HG03025 (cell line): ENCODE data around the gene LYPD5.
"Not testable (repeated sequence)": the region's sequence is repeated elsewhere in the genome, so short reads cannot be mapped to it uniquely, and the experiment has no call there.

ENCODE experiments used
- ATAC-seq: cut with Tn5 transposase; IDR thresholded peaks from one replicate; pipeline ENCODE4 v1.9.1; 2021; ENCODE audit warnings: mild to moderate bottlenecking, moderate library complexity; ENCODE audit not compliant: unreplicated experiment, low FRiP score

Gene LYPD5

DNA sequence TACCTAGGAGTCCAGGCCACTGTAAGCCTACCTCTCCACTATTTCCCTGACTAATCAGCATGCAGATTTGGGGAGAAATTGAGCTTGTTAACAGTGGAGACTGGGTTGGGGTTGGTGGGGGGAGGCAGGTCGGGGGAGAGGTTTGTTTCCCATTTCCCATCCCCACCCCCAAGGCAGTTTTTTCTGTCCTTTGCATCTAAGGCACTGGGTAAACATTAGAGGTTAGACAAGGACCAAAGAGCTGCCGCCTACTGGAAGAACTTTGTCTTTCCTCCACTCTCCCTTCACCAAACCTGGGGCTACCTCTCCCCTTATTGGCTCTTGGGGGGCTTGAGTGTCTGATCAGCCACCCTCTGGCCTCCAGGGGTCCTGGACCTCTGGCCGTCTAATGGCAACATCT is 22.4 kb downstream of the LYPD5 start:
- no peak for ATAC-seq

DNA sequence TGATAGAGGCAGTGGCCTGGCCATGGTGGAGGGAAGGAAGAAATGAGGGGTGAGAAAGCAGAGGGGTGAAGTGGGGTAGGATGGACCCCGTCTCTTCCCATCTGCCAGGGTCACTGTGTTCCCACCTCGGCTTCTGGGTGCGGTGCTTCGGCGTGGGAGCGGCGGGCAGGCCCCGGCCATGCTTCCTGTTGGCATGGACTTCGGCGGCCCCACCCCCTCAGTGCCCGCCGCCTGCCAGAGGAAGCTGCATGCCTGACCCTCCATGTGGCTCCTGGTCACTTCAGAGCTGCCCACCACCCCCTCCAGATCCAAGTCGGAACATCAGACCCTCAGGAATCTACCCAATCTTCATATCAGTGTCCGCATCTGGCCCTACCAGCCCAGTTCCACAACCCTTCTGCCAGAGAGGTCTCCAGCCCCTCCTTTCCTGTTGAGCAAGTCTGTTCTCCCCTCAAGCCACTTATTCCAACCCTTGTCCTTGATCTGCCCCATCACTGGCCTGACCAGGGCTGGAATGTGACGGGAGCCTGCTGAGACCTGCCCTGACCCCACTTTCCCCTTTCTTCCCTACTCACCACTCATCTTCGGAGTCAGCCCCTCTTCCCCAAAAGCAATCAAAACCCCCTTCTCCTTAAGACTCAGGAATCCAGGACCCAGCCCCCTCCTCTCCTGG is 23.0 kb downstream of the LYPD5 start:
- no peak for ATAC-seq

DNA sequence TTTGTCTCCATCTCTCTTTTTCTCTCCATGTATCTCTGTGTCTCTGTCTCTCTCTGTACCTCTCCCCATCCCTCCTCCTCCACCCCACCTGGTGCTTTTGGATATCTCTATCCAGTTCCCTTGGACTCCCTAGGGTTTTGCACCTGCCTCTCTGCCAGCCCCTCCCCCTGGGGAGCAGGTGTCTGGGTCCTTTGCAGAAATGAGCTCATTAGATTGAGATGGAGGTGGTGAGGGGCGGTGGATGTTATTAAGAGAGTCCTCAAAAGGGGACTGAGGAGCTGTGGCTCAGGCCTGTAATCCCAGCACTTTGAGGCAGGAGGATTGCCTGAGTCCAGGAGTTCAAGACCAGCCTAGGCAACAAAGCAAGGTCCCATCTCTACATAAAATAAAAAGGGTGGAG is 23.6 kb downstream of the LYPD5 start:
- ATAC-seq, result no peak

DNA sequence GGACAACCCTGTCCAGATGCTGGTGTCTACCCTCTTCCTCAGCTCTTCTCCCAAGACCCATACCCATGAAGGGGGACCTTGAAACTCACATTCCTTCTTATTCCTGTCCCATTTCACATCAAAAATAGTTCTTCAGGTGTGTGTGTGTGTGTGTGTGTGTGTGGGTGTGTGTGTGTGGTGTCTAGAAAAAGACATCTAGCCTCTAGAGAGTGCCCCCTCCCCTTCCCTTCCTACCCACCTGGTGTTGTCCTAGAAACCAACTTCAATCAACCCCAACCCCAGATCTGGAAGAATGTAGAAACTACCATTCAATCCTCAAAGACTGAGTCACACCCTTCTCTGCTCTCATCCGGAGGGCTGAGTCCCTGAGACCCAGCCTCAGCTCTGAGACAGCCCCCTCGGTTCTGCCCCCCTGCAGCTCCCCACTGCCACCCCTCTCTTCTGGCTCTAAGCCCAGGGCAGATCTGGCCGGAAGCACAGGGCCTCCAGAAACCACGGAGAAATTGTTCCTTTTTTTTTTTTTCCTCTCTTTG is 25.0 kb downstream of the LYPD5 start:
- no peak for ATAC-seq

DNA sequence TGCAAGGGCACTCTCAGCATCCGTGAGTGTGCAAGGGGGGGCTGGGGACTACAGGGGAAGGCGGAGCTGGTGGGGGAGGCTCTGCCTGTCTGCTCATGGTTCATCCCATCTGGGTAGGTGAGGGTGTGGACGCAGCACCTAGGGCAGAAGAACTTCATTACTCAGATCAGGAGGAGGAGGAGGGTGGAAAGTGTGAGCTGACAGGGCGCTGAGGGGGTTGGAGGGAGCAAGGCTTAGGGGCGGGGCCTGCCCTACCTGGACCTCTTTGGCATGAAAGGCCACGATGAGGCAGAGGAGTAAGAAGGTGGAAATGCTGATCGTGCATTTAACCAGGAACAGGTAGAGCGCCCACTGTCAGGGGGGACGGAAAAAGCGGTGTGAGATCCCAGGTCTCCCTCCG is 26.0 kb downstream of the LYPD5 start:
- ATAC-seq, result no peak

DNA sequence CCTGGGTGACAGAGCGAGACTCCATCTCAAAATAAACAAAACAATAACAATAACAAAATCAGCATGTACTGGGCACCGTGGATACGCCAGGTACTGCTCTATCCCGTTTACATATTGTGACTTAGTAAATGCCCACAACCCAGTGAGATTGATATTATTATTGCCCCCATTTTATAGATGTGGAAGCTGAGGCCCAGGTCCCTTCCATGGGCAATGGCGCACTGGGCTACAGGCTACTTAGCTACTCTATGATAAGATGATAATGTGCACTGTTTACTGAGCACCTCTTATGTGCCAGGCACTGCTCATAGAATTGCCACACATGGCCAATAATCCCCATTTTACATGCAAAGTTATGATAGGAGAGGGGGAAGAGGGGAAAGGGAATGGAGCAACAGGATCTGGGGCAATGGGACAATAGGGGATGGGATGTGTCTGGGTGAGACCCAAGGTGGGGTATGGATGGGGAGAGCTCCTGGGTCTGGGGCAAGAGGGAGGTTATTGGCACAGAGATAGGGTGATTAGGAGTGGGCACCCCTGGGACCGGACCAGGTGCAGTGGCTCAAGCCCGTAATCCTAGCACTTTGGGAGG is 26.9 kb downstream of the LYPD5 start:
- no peak for ATAC-seq

DNA sequence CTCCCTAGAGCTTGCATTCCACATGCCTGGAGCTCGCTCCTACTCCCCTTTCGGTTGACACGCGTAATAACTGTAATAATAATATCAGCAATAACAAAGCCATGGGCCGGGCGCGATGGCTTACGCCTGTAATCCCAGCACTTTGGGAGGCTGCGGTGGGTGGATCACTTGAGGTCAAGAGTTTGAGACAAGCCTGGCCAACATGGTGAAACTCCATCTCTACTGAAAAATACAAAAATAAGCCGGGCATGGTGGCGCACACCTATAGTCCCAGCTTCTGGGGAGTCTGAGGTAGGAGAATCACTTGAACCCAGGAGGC is 27.3 kb downstream of the LYPD5 start:
- ATAC-seq, result not testable (repeated sequence)

DNA sequence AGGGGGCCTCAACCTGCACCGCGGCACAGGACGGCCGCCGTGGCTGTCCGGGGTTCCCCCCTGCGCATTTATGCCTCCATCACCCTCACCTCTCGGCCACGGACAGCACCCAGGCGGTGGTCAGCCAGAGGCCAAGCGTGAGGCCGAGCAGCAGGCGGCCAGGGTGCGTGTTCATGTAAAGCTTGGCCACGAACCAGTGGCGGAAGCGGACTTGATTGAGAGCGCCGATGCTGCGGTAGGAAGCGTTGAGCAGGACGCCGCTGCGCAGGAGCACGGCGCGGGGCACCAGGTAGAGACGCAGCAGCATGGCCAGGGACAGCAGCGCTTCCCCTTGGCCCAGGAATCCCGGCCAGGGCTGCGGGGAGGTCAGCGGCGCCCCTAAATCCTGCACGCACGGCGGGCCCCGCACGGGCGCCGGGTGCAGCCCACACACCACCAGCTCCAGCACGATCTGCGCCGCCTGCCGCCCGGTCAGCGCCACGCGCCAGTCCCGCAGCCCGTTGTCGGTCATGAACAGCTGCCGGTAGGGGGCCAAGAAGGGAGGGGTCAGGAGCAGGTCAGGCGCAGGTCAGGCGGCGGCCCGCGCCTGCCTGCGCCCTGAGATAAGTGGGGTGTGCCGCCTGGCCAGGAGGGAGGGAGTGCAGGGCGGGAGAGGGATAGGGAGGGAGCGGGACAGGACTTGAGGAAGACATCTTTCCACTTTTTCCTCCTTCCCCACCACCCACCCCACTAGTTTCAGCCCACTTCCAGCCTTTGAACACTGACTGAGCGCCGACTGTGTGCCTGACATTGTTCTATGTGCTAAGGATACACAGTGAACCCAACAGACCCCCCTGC is 27.9 kb downstream of the LYPD5 start:
- ATAC-seq, result no peak

DNA sequence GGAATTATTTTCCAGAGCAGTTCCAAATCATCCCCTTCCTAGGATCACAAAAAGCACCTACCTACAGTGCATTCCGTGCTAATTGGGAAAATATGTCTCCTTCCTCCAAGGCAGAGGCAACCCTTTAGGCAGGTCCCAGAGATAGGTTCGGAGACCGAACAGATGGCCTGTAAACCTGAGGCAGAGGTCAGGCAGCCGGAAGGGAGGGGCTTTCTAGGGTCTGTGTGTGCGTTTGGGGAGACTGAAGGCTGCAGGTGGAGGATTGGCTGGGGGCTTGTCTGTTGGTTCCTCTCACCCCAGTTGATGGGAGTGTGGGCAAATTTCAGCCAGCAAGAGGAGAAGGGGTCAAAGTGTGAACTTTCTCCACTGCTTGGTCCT is 28.5 kb downstream of the LYPD5 start:
- no peak for ATAC-seq

DNA sequence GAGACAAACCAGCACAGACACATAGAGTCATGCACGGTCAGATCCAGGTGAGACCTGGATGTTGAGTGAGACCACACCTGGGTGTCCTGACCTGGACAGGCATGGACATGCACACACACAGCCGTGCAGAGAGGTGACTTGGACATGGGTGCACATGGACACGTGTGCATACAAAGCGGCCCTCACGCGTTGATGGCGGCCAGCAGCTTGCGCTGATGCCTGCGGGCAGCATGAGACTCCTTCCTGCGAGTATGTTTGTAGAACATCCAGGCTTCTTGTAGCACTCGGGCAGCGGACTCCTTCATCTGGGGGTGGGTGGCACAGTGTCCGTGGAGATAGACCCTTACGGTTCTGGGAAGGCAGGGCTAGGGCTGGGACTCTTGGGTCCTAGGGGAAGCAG is 33.0 kb downstream of the LYPD5 start:
- no peak for ATAC-seq

DNA sequence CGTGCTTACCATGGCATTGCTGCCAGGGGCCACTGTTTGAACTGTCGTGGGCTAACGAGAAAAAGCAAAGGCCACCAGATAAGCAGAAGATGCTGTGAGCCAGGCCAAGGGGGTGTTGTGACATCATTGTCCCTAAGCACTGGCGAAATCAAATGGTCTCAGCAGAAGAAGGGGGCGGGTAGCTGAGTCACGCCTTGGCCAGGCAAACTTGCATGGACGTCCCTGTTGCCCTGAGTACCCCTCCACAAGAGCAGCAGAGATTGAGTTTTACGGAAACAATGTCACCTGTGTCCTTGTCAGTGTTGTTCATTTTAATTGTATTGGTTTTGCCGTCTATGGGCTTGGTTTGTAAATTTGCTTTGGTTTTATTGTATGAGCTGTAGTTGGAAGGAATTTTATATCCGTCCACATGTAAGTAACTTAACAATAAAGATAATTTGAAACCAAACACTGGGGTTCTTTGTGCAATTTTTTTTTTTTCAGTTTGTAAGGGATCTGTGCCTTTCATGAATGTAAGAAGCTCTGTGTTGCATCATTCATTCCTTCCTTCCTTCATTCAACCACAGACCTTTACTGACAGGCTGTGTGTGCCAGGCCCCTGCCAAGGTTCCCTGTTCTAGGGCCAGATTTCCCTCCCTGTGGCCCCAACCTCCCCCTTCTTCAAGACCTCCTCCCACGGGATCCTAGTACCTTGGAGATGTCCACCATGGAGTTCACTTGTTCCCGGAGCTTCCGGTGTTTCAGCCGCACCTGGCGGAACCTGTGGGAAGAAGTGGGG is 33.8 kb downstream of the LYPD5 start:
- no peak for ATAC-seq

DNA sequence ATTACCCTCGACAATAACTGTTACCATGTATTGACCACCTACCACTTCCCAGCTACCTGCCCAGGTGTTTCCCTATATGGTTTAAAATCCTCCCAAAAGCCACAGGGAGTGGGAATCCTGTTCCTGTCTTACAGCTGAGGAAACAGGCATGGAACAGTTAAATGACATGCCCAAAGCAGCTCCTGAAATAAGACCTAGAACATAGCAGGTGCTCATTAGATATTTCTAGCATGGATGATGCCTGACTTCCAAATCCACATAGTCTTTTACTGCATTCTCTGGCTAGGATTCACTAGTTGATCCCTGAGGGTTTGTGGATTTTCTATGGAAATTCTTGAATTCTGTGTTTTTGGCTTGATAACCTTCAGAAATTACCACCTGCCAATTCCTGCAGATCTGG is 34.4 kb downstream of the LYPD5 start:
- ATAC-seq, result no peak

DNA sequence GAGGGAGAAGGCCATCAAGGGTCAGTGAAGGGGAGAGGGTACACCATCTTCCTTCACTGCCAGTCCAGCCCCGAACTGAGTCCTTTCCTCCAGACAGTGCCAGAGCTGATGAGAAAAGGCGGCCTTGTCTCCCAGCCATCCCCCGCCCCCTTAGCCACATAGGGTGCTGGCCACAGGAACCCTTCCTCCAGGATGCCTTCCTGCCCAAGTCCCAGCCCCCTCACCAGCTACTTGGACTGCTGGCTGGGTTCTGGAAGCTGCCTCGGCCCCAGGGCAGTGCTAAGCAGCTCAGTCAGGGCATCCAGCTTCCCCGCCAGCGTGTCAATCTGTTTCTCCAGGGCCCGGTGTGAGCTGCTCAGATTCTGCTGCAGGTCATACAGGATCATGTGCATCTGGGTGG is 34.9 kb downstream of the LYPD5 start:
- ATAC-seq, result no peak

DNA sequence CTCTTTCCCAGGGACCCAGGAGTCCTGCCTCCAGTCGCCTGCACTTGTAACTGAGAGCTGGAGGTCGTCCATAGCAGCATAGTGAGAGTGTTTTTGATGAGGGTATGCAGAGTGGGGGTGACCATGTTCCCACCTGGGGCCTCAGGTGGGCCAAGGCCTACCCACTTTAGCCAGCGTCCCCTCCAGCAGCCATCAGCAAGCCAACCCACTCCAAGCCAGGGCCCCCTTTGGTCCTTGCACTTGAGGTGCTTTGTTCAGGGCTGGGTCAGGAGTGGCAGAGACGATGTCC is 35.5 kb downstream of the LYPD5 start:
- no peak for ATAC-seq

DNA sequence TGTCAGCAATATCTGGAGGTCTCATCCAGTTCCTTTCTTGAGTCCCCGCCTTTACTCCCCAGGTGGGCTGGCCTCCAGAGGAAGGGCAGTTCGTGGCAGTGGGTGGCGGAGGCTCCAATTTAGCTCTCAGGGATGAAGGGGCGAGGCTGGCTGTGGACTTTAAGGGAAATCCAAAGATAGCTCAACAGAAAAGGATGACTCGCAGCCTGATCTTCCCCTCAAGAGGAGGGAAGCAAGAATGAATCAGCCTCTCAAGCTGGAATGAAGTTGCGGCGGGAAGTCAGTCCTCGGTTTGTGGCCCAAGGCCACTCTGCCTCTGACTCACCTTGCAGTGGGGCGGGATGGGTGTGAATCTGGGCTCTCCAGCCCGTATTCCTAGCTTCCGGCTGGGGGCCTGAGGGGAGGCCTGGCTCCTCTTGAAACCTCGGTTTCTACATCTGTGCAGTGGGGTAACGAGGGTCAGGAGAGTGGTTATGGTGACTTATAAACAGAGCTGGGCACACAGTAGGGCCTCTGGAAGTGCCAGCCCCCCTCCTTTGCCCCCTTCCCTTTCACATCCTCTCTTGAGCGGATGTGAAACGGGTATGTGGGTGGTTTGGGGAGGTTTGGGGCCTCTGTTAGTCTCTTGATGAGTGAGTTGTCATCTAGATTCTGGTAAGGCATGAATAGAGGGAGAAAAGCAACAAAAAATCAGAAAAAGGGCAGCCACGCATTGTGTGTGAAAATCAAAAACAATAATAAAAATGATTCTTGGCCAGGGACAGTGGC is 37.0 kb downstream of the LYPD5 start:
- ATAC-seq, result peak; percentile 67

DNA sequence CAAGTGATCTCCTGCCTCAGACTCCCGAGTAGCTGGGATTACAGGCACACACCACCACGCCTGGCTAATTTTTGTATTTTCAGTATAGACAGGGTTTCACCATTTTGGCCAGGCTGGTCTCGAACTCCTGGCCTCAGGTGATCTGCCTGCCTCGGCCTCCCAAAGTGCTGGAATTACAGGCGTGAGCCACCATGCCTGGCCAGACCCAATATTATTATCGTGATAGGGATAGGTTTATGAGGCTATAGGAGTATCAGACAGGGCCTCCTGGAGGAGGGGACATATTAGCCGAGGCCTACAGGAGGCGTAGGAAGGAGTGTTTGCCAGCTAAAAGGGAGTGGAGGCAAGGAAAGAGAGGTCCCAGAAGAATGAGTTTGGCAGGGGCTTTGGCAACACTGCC is 37.6 kb downstream of the LYPD5 start:
- not testable (repeated sequence) for ATAC-seq

DNA sequence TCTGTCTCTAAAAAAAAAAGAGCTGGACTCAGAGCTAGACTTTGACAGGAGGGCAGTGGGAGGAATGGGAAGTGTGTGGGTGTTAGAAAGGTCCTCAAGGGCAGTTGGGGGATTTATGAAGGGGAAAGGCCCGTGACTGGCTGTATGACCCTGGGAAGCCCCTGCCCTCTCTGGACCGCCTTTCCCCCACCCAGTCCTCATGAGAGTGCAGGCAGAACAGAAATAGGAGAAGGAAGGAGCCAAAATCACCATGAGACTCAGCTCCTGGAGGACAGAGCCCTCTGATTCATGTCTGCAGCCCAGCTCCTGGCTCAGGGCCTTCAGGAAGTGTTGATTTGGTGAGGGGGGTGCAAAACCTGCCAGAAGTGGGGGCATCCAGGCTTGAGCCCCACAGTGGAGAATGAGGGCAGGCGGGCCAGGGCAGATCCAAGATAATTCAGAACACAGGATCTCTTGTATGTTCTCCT is 38.7 kb downstream of the LYPD5 start:
- no peak for ATAC-seq

DNA sequence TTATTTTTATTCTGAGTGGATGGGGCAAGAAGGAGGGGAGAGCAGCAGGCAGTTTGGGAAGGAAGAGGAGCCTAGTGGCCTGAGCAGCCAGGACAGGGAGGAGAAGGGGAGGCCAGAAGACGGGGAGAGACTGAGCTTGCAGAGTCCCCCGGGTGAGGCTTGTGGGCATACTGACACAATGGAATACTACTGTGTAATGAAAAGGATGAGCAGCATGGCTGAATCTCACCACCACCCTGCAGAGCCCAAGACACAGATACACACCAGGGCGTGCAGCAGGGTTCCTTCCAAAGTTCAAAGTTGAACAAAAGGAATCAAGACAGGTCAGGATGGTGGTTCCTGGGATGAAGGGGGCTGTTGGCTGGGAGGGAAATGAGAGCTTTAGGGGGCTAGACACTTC is 39.4 kb downstream of the LYPD5 start:
- no peak for ATAC-seq

DNA sequence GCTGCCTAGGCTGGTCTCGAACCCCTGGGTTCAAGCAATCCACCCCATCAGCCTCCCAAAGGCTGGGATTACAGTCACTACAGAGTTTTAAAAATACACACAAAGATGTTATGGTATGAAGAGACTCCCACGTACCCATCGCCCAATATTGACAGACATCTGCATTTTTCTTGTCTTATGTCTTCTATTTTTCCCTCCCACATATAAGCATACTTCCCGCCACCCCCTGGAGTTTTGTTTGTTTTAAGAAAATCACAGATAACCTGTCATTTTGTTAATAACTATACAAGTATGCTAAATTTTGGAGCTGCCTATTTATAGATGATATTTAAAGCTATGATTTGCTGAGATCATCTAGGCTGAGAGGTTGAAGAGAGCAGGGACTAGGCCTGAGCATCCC is 41.3 kb downstream of the LYPD5 start:
- ATAC-seq, result no peak

DNA sequence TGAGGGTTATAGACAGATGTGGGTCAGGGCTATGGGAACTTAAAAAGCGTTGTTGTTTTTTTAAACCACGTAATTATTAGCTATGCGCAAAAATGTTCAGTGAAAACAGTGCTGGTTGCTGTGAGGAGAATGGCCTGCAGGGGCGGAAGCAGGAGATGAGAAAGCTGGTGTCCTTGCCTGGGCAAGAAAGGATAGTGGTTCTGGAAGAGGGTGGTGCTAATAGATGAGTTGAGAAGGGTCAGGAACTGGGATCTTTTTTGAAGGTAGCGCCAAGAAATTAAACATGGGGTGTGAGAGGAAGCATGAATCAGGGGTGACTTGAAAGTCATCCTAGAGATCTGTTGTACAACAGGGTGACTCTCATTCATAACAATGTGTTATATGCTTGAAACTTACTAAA is 42.7 kb downstream of the LYPD5 start:
- no peak for ATAC-seq
